ENCODE data around the gene BCL7A. TPM values are rescaled to one million over a fixed set of nuclear protein-coding genes. Genes with fewer than 3 reads are reported as not detected.
"Not testable (repeated sequence)": the region's sequence is repeated elsewhere in the genome, so short reads cannot be mapped to it uniquely, and the experiment has no call there.

The BCL7A gene
- total RNA-seq, 4 donors from 2014 or later: 0.75 to 6.8 (median 6.3) TPM

DNA sequence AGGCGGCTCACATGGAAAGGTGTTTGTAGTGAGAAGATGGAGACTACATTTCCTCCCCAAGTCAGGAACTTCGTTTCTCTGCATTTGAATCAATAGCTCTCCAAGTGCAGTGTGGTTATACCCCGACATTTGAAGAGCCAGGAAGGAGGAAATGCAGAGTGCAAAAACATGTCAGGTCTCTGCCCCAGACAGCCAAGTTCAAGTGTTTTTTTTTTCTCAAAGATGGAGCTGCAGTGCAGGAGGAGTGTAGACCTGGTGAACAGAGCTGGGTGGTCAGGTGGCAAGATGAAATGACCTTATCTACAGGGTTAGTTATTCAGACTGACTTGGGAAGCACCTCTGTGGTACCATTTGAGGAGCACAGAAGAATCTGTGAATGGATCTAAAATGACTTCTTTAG, 78.2 kb downstream of the BCL7A start:
- Histone ChIP-seq H3K4me1 (peaks cover 77 to 96% (median 93%) of the 10 kb centered on the region in 4 donors), H3K36me3 (no peaks in the 10 kb centered on the region), H3K27me3 (no peaks in the 10 kb centered on the region), H3K4me3 (no peak overlapping the region), H3K9me3 (no peaks in the 10 kb centered on the region), H3K27ac (peak overlapping the region; percentile 84 to 94 (median 92))
- in situ Hi-C loops (cut with MboI; ENCODE audit: low pct_ligation_motif_present in 1 of 4, low pct_unique_long_range_greater_than_20kb in 1 of 4, low sequenced_read_pairs in 3 of 4): no loop called here
- intact Hi-C loops (cut with DNase I; ENCODE audit: low total_unique reads): no loop called here
- no peak for TF ChIP-seq POLR2A (IDR thresholded peaks at IDR 0.05)
- no peak for TF ChIP-seq EP300 (IDR thresholded peaks at IDR 0.05; ENCODE audit: low read depth)
- TF ChIP-seq, protein P1, sequence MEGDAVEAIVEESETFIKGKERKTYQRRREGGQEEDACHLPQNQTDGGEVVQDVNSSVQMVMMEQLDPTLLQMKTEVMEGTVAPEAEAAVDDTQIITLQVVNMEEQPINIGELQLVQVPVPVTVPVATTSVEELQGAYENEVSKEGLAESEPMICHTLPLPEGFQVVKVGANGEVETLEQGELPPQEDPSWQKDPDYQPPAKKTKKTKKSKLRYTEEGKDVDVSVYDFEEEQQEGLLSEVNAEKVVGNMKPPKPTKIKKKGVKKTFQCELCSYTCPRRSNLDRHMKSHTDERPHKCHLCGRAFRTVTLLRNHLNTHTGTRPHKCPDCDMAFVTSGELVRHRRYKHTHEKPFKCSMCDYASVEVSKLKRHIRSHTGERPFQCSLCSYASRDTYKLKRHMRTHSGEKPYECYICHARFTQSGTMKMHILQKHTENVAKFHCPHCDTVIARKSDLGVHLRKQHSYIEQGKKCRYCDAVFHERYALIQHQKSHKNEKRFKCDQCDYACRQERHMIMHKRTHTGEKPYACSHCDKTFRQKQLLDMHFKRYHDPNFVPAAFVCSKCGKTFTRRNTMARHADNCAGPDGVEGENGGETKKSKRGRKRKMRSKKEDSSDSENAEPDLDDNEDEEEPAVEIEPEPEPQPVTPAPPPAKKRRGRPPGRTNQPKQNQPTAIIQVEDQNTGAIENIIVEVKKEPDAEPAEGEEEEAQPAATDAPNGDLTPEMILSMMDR (IDR thresholded peaks at IDR 0.05): no peak
- TF ChIP-seq POLR2AphosphoS5 (IDR thresholded peaks at IDR 0.05): no peak
- 26 to 40% methylated on average over 1 to 3 of the region's 3 CpGs for WGBS, 2 donors (ENCODE audit: low coverage in 1 of 2)
- no peak for DNase-seq

DNA sequence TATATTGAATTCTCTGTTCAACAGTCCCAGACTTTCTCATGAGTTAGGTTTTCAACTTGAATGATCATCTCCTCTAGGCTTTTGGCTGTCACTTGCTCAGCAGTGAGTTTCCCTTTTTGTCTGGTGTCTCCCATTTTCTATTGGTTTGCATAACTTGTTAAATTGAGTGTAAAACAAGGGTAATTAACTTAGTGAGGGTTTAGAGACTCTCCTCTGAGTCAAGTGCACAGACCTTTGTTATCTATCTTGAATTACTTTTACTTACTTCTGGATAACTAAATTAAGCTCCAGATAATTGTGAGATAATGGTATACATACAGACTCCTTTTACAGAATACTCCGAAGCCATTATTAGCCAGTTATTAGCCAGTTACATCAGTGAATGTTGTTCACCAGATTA, 78.9 kb downstream of the BCL7A start:
- H3K27me3 ChIP-seq: no peaks in the 10 kb centered on the region
- in situ Hi-C loops (cut with MboI; ENCODE audit: low pct_ligation_motif_present in 1 of 4, low pct_unique_long_range_greater_than_20kb in 1 of 4, low sequenced_read_pairs in 3 of 4): no loop called here

DNA sequence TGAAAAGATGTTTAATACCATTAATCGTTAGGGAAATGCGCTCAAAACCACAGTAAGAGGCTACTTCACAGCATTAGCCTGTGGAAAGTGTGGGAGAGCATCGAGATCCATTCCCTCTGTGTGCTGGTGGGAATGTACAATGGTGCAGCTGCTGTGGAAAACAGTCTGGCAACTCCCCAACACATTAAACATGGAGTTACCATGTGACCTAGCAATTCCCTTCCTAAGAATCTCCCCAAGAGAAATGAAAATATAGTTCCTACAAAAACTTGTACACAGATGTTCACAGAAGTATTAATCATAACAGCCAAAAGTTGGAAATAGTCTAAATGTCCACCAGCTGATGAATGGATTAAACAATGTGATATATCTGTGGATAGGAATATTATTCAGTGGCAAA, 80.6 kb downstream of the BCL7A start:
- Histone ChIP-seq H3K4me1 (peaks cover 79 to 98% (median 94%) of the 10 kb centered on the region in 4 donors), H3K9me3 (no peaks in the 10 kb centered on the region), H3K4me3 (no peak overlapping the region), H3K36me3 (no peaks in the 10 kb centered on the region), H3K27me3 (no peaks in the 10 kb centered on the region), H3K27ac (peak overlapping the region; percentile 84 to 94 (median 90))
- in situ Hi-C loops (cut with MboI; ENCODE audit: low pct_ligation_motif_present in 1 of 4, low pct_unique_long_range_greater_than_20kb in 1 of 4, low sequenced_read_pairs in 3 of 4): no loop called here
- intact Hi-C loops (cut with DNase I; ENCODE audit: low total_unique reads): no loop called here
- no peak for TF ChIP-seq POLR2A (IDR thresholded peaks at IDR 0.05)
- TF ChIP-seq, protein P1 (IDR thresholded peaks at IDR 0.05): no peak
- no peak for TF ChIP-seq EP300 (IDR thresholded peaks at IDR 0.05; ENCODE audit: low read depth)
- TF ChIP-seq POLR2AphosphoS5 (IDR thresholded peaks at IDR 0.05): peak in 1 of 3 donors; percentile 4
- no peak for DNase-seq
- WGBS, 2 donors (ENCODE audit: low coverage in 1 of 2): 64 to 85% methylated on average over 2 to 3 of the region's 3 CpGs

More for the DNA sequence above, 78.9 kb downstream of the BCL7A start:
- H3K9me3 ChIP-seq: no peaks in the 10 kb centered on the region
- no peaks in the 10 kb centered on the region for H3K36me3 ChIP-seq
- no peak for DNase-seq
- 52 to 80% methylated on average over 1 of the region's 1 CpG for WGBS, 2 donors (ENCODE audit: low coverage in 1 of 2)
- TF ChIP-seq, protein P1 (IDR thresholded peaks at IDR 0.05): no peak
- TF ChIP-seq EP300 (IDR thresholded peaks at IDR 0.05; ENCODE audit: low read depth) (no peak), POLR2A (IDR thresholded peaks at IDR 0.05) (no peak), POLR2AphosphoS5 (IDR thresholded peaks at IDR 0.05) (no peak)
- peak overlapping the region; percentile 84 to 94 (median 90) for H3K27ac ChIP-seq
- no peak overlapping the region for H3K4me3 ChIP-seq
- H3K4me1 ChIP-seq: peaks cover 78 to 98% (median 94%) of the 10 kb centered on the region in 4 donors
- intact Hi-C loops (cut with DNase I; ENCODE audit: low total_unique reads): no loop called here

DNA sequence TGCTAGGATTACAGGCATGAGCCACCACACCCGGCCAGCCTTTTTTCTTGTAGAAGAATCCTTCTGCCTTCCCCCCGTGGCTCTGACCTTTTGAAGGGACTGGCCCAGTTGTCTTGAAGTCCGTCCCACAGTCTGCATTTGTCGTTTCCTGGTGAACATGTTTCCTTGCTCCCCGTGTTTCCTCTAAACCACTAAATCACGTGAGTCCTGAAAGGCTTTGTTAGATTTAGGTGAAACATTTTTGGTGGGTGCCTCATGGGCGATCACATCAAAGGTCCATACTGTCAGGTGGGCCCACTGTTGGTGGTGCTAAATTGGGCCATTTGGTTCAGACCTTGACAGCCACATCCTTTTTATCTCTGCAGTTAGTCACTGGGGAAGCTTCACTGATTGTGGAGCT, 83.2 kb downstream of the BCL7A start:
- TF ChIP-seq, protein P1 (IDR thresholded peaks at IDR 0.05): no peak
- TF ChIP-seq POLR2AphosphoS5 (IDR thresholded peaks at IDR 0.05) (peak in 1 of 3 donors; percentile 8), EP300 (IDR thresholded peaks at IDR 0.05; ENCODE audit: low read depth) (no peak), POLR2A (IDR thresholded peaks at IDR 0.05) (no peak)
- Histone ChIP-seq H3K27me3 (no peaks in the 10 kb centered on the region), H3K9me3 (no peaks in the 10 kb centered on the region), H3K4me3 (no peak overlapping the region), H3K4me1 (peaks cover 66 to 98% (median 93%) of the 10 kb centered on the region in 4 donors), H3K27ac (peak overlapping the region; percentile 84 to 94 (median 88)), H3K36me3 (no peaks in the 10 kb centered on the region)
- DNase-seq: peak; percentile 32
- in situ Hi-C loops (cut with MboI; ENCODE audit: low pct_ligation_motif_present in 1 of 4, low pct_unique_long_range_greater_than_20kb in 1 of 4, low sequenced_read_pairs in 3 of 4) (no loop called here), intact Hi-C loops (cut with DNase I; ENCODE audit: low total_unique reads) (no loop called here)
- 12 to 24% methylated on average over 5 to 7 of the region's 7 CpGs for WGBS, 2 donors (ENCODE audit: low coverage in 1 of 2)

DNA sequence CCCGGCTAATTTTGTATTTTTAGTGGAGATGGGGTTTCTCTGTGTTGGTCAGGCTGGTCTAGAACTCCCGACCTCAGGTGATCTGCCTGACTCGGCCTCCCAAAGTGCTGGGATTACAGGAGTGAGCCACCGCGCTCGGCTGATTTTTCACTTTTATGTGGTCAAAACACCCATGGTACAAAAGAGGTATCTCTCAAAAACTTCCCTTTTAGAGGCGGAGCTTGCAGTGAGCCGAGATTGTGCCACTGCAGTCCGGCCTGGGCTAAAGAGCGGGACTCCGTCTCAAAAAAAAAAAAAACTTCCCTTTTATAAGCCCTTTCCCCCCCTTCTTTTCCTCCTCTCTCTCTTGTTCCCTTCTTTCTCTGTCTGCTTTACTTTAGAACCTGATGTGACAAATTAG, 83.8 kb downstream of the BCL7A start:
- H3K36me3 ChIP-seq; H3K27me3 ChIP-seq; in situ Hi-C loops (cut with MboI; ENCODE audit: low pct_ligation_motif_present in 1 of 4, low pct_unique_long_range_greater_than_20kb in 1 of 4, low sequenced_read_pairs in 3 of 4); H3K4me3 ChIP-seq; H3K9me3 ChIP-seq; DNase-seq; intact Hi-C loops (cut with DNase I; ENCODE audit: low total_unique reads): not testable (repeated sequence)
- 35 to 42% methylated on average over 3 to 11 of the region's 11 CpGs for WGBS, 2 donors (ENCODE audit: low coverage in 1 of 2)
- Histone ChIP-seq H3K27ac (peak overlapping the region; percentile 84 to 94 (median 88)), H3K4me1 (peaks cover 66 to 98% (median 92%) of the 10 kb centered on the region in 4 donors)

All from transverse colon (tissue), 4 donors.